ENCODE measurements around the gene DNAI2. TPM values are rescaled to one million over a fixed set of nuclear protein-coding genes. Genes with fewer than 3 reads are reported as not detected.

DNAI2 gene
- polyA plus RNA-seq, 3 donors, result 0.14 to 0.40 (median 0.37) TPM

GRCh38 chr17:74339537-74340195 is 65.6 kb downstream of the DNAI2 start:
- no peak for DNase-seq

GRCh38 chr17:74340470-74341023 is 66.5 kb downstream of the DNAI2 start:
- no peak for DNase-seq

- DNase-seq, result no peak
Measured at GRCh38 chr17:74342224-74342623, 68.2 kb downstream of the DNAI2 start.

GRCh38 chr17:74343121-74343520 is 69.1 kb downstream of the DNAI2 start:
- DNase-seq, result no peak

GRCh38 chr17:74343526-74344284 is 69.7 kb downstream of the DNAI2 start:
- DNase-seq, result no peak

GRCh38 chr17:74344658-74345057 is 70.6 kb downstream of the DNAI2 start:
- no peak for DNase-seq

GRCh38 chr17:74345433-74346241 is 71.6 kb downstream of the DNAI2 start:
- DNase-seq, result no peak

GRCh38 chr17:74347646-74348045 is 73.6 kb downstream of the DNAI2 start:
- no peak for DNase-seq

- DNase-seq, result no peak
Measured at GRCh38 chr17:74349120-74349519, 75.1 kb downstream of the DNAI2 start.

GRCh38 chr17:74350486-74350885 is 76.5 kb downstream of the DNAI2 start:
- DNase-seq, result no peak

GRCh38 chr17:74351552-74352210 is 77.6 kb downstream of the DNAI2 start:
- DNase-seq, result no peak

GRCh38 chr17:74353446-74354060 is 79.5 kb downstream of the DNAI2 start:
- DNase-seq, result no peak

GRCh38 chr17:74354123-74354522 is 80.1 kb downstream of the DNAI2 start:
- no peak for DNase-seq

GRCh38 chr17:74354561-74354960 is 80.5 kb downstream of the DNAI2 start:
- no peak for DNase-seq

GRCh38 chr17:74355065-74355464 is 81.0 kb downstream of the DNAI2 start:
- DNase-seq, result no peak

- no peak for DNase-seq
Measured at GRCh38 chr17:74356646-74357465, 82.8 kb downstream of the DNAI2 start.

- DNase-seq, result no peak
Measured at GRCh38 chr17:74357466-74357809, 83.4 kb downstream of the DNAI2 start.

GRCh38 chr17:74358697-74359096 is 84.7 kb downstream of the DNAI2 start:
- DNase-seq, result no peak

GRCh38 chr17:74359916-74360315 is 85.9 kb downstream of the DNAI2 start:
- no peak for DNase-seq

- DNase-seq, result no peak
Measured at GRCh38 chr17:74360899-74361229, 86.8 kb downstream of the DNAI2 start.

All from renal pelvis (tissue), 4 donors.